ENCODE results near the gene SHKBP1. TPM values are rescaled to one million over a fixed set of nuclear protein-coding genes. Genes with fewer than 3 reads are reported as not detected.

The SHKBP1 gene
- polyA plus RNA-seq, 1 donor from 2014 or later: 3.8 TPM

GRCh38 chr19:40630571-40631160 lies 54.0 kb downstream of the SHKBP1 start:
- H3K36me3 ChIP-seq (ENCODE audit: insufficient read depth, low read length): no peaks in the 10 kb centered on the region
- no peaks in the 10 kb centered on the region for H3K9me2 ChIP-seq (ENCODE audit: insufficient read depth, low read length)
- no peaks in the 10 kb centered on the region for H3K9me3 ChIP-seq (ENCODE audit: low read length)
- no peaks in the 10 kb centered on the region for H4K20me1 ChIP-seq (ENCODE audit: insufficient read depth)
- no peak overlapping the region for H3K4me2 ChIP-seq (ENCODE audit: low read length)
- no peaks in the 10 kb centered on the region for H3F3A ChIP-seq (ENCODE audit: insufficient read depth, low read length, poor library complexity, severe bottlenecking)
- no peak overlapping the region for H3K4me3 ChIP-seq (ENCODE audit: low read length)
- H3K27ac ChIP-seq (ENCODE audit: low read length): no peak overlapping the region
- no peaks in the 10 kb centered on the region for H3K27me3 ChIP-seq (ENCODE audit: insufficient read depth, low read depth, low read length)
- no peak for TF ChIP-seq EZH2 (IDR thresholded peaks at IDR 0.05; ENCODE audit: borderline replicate concordance, insufficient read depth, low read length, poor library complexity, severe bottlenecking)
- no peak for TF ChIP-seq RAD21 (conservative IDR thresholded peaks at IDR 0.05)
- TF ChIP-seq, protein P1, sequence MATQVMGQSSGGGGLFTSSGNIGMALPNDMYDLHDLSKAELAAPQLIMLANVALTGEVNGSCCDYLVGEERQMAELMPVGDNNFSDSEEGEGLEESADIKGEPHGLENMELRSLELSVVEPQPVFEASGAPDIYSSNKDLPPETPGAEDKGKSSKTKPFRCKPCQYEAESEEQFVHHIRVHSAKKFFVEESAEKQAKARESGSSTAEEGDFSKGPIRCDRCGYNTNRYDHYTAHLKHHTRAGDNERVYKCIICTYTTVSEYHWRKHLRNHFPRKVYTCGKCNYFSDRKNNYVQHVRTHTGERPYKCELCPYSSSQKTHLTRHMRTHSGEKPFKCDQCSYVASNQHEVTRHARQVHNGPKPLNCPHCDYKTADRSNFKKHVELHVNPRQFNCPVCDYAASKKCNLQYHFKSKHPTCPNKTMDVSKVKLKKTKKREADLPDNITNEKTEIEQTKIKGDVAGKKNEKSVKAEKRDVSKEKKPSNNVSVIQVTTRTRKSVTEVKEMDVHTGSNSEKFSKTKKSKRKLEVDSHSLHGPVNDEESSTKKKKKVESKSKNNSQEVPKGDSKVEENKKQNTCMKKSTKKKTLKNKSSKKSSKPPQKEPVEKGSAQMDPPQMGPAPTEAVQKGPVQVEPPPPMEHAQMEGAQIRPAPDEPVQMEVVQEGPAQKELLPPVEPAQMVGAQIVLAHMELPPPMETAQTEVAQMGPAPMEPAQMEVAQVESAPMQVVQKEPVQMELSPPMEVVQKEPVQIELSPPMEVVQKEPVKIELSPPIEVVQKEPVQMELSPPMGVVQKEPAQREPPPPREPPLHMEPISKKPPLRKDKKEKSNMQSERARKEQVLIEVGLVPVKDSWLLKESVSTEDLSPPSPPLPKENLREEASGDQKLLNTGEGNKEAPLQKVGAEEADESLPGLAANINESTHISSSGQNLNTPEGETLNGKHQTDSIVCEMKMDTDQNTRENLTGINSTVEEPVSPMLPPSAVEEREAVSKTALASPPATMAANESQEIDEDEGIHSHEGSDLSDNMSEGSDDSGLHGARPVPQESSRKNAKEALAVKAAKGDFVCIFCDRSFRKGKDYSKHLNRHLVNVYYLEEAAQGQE (IDR thresholded peaks at IDR 0.05; ENCODE audit: borderline replicate concordance): no peak
- TF ChIP-seq EP300 (conservative IDR thresholded peaks at IDR 0.05; ENCODE audit: poor library complexity, severe bottlenecking): no peak
- TF ChIP-seq, protein P2, sequence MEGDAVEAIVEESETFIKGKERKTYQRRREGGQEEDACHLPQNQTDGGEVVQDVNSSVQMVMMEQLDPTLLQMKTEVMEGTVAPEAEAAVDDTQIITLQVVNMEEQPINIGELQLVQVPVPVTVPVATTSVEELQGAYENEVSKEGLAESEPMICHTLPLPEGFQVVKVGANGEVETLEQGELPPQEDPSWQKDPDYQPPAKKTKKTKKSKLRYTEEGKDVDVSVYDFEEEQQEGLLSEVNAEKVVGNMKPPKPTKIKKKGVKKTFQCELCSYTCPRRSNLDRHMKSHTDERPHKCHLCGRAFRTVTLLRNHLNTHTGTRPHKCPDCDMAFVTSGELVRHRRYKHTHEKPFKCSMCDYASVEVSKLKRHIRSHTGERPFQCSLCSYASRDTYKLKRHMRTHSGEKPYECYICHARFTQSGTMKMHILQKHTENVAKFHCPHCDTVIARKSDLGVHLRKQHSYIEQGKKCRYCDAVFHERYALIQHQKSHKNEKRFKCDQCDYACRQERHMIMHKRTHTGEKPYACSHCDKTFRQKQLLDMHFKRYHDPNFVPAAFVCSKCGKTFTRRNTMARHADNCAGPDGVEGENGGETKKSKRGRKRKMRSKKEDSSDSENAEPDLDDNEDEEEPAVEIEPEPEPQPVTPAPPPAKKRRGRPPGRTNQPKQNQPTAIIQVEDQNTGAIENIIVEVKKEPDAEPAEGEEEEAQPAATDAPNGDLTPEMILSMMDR (IDR thresholded peaks at IDR 0.05; ENCODE audit: poor library complexity, severe bottlenecking): no peak
- TF ChIP-seq SMC3 (conservative IDR thresholded peaks at IDR 0.05; ENCODE audit: poor library complexity): no peak
- TF ChIP-seq POLR2AphosphoS5 (IDR thresholded peaks at IDR 0.05): no peak
- TF ChIP-seq MXI1 (conservative IDR thresholded peaks at IDR 0.05; ENCODE audit: poor library complexity, severe bottlenecking): no peak
- TF ChIP-seq TAF1 (IDR thresholded peaks at IDR 0.05; ENCODE audit: low read depth): no peak
- no peak overlapping the region for H3K9ac ChIP-seq (ENCODE audit: low read length)
- H2AFZ ChIP-seq (ENCODE audit: low read depth, low read length): no peak overlapping the region
- H3K79me2 ChIP-seq (replicated peaks; ENCODE audit: insufficient read depth, low read length): no peaks in the 10 kb centered on the region

GRCh38 chr19:40632311-40633036 lies 55.8 kb downstream of the SHKBP1 start:
- Histone ChIP-seq H3K9me2 (ENCODE audit: insufficient read depth, low read length) (no peaks in the 10 kb centered on the region), H3K36me3 (ENCODE audit: insufficient read depth, low read length) (no peaks in the 10 kb centered on the region), H3K79me2 (replicated peaks; ENCODE audit: insufficient read depth, low read length) (no peaks in the 10 kb centered on the region), H3K4me3 (ENCODE audit: low read length) (no peak overlapping the region), H3K27ac (ENCODE audit: low read length) (no peak overlapping the region), H3F3A (ENCODE audit: insufficient read depth, low read length, poor library complexity, severe bottlenecking) (no peaks in the 10 kb centered on the region), H2AFZ (ENCODE audit: low read depth, low read length) (no peak overlapping the region), H4K20me1 (ENCODE audit: insufficient read depth) (no peaks in the 10 kb centered on the region), H3K27me3 (ENCODE audit: insufficient read depth, low read depth, low read length) (no peaks in the 10 kb centered on the region), H3K9ac (ENCODE audit: low read length) (no peak overlapping the region), H3K4me2 (ENCODE audit: low read length) (no peak overlapping the region), H3K9me3 (ENCODE audit: low read length) (no peaks in the 10 kb centered on the region)
- TF ChIP-seq EP300 (conservative IDR thresholded peaks at IDR 0.05; ENCODE audit: poor library complexity, severe bottlenecking): no peak
- no peak for TF ChIP-seq POLR2AphosphoS5 (IDR thresholded peaks at IDR 0.05)
- no peak for TF ChIP-seq SMC3 (conservative IDR thresholded peaks at IDR 0.05; ENCODE audit: poor library complexity)
- no peak for TF ChIP-seq TAF1 (IDR thresholded peaks at IDR 0.05; ENCODE audit: low read depth)
- TF ChIP-seq RAD21 (conservative IDR thresholded peaks at IDR 0.05): no peak
- TF ChIP-seq EZH2 (IDR thresholded peaks at IDR 0.05; ENCODE audit: borderline replicate concordance, insufficient read depth, low read length, poor library complexity, severe bottlenecking): no peak
- TF ChIP-seq, protein P1 (IDR thresholded peaks at IDR 0.05; ENCODE audit: borderline replicate concordance): no peak
- TF ChIP-seq MXI1 (conservative IDR thresholded peaks at IDR 0.05; ENCODE audit: poor library complexity, severe bottlenecking): no peak
- TF ChIP-seq, protein P2 (IDR thresholded peaks at IDR 0.05; ENCODE audit: poor library complexity, severe bottlenecking): no peak
